Measurements from ENCODE around the gene OR13H1. TPM values are rescaled to one million over a fixed set of nuclear protein-coding genes. Genes with fewer than 3 reads are reported as not detected.
"Not testable (repeated sequence)": the region's sequence is repeated elsewhere in the genome, so short reads cannot be mapped to it uniquely, and the experiment has no call there.

OR13H1 gene, protein sequence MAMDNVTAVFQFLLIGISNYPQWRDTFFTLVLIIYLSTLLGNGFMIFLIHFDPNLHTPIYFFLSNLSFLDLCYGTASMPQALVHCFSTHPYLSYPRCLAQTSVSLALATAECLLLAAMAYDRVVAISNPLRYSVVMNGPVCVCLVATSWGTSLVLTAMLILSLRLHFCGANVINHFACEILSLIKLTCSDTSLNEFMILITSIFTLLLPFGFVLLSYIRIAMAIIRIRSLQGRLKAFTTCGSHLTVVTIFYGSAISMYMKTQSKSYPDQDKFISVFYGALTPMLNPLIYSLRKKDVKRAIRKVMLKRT
- not detected in 2 replicates for total RNA-seq (2014; rRNA removed; shearing (Covaris generic))

DNA sequence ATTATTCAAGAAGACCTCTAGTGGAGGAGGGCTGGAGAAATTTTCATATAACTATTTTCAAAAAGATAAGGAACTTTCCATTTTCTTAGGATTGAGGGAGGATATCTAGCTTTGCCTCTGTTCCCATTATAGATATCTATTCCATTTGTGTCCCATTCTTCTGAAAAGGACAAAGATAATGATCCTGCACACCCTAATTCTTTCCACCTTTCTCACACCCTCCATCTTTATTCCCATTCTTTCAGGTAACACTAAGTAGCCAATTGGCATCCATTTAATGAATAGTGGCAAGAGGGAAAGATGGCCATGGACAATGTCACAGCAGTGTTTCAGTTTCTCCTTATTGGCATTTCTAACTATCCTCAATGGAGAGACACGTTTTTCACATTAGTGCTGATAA lies at the start of gene OR13H1:
Gene OR13H1 (plus strand): TSS at position 301 of the 400 bp plus-strand sequence. CDS start 0 bp downstream, at position 301.
- no peak for DNase-seq (ENCODE audit: low spot score)

DNA sequence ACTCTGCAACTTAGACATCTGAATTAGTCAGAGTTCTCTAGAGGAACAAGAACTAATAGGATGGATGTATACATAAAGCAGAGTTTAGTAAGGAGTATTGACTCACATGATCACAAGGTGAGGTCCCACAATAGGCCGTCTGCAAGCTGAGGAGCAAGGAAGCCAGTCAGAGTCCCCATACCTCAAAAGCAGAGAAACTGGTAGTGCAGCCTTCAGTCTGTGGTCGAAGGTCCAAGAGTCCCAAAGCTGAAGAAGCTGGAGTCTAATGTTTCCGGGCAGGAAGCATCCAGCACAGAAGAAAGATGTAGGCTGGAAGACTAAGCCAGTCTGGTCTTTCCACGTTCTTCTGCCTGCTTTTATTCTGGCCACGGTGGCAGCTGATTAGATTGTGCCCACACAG lies 42.3 kb upstream of the OR13H1 start:
- not testable (repeated sequence) for DNase-seq (ENCODE audit: low spot score)

DNA sequence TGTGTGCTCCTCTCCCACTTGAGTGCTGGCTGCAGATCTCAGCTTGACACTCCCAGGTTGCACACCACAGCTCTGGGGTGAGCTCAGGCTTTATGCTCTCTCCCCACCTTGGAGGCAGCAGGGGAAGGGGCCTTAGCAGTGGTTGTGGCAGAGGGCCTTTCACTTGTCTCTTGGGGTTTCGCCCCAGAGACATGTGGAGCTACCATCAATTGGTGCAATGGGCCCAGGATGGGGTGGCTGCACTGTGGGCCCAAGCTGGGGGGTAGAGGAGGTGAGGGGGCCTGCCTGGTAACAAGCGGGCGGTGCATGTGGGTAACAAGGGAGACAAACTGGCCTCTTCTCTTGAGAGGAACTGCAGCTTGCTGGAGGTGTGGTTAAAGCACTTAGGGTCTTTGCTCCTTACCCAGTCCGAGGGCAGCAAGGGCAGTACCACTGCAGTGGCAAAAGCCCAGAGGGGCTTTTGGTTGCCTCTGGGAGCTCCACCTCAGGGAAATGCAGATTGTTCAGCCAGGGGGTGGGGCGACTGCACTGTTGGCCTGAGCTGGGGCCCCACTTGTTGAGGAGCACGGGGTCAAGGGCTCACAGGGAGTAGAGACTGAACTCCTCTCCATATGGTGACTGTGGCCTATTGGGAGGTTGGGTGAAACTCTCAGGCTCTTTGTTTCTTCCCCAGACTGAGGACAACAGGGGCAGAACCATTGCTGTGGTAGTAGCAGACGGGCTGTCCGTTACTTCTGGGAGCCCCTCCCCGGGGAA lies 30.5 kb upstream of the OR13H1 start:
- DNase-seq (ENCODE audit: low spot score), result no peak

DNA sequence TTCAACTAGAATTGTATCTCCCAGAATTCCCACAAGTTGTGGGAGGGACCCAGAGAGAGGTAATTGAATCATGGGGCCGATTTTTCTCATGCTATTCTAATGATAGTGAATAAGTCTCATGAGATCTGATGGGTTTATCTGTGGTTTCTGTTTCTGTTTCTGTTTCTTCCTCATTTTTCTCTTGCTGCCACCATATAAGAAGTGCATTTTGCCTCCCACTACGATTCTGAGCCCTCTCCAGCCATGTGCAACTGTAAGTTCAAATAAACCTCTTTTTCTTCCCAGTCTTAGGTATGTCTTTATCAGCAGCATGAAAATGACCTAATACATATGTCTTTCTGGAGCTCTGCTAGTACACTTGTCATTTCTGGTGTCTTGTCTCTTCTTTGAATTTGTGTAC lies 22.1 kb upstream of the OR13H1 start:
- no peak for DNase-seq (ENCODE audit: low spot score)

DNA sequence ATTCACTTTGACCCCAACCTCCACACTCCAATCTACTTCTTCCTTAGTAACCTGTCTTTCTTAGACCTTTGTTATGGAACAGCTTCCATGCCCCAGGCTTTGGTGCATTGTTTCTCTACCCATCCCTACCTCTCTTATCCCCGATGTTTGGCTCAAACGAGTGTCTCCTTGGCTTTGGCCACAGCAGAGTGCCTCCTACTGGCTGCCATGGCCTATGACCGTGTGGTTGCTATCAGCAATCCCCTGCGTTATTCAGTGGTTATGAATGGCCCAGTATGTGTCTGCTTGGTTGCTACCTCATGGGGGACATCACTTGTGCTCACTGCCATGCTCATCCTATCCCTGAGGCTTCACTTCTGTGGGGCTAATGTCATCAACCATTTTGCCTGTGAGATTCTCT lies 344 bp downstream of the OR13H1 start:
- DNase-seq (ENCODE audit: low spot score), result no peak

DNA sequence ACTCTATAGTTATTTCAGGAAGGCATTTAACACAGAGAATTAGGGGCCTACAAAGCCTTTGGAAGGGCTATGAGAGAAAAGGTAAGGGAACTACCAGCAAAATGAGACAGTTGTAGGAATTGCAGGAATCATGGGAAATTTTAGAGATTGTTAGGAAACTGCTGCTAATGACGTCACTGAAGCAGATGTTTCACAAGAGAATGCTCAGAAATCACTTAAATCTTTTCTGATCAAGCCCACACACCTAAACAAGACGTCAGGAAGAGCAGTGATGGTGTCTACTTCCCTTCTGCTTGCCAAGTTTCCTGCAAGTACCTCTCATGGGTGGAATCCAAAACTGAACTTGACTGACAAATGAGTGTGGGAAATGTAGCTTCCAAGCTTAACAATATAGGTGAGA lies 5.1 kb downstream of the OR13H1 start:
- DNase-seq (ENCODE audit: low spot score), result no peak

DNA sequence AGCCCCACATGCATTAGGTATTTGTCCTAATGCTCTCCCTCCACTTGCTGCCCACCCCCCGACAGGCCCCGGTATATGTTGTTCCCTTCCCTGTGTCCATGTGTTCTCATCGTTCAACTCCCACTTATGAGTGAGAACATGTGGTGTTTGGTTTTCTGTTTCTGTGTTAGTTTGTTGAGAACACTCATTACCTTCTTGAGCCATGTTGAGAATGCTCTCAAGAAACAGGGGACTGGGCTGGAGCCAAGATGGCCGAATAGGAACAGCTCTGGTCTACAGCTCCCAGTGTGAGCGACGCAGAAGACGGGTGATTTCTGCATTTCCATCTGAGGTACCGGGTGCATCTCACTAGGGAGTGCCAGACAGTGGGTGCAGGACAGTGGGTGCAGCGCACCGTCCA lies 8.6 kb downstream of the OR13H1 start:
- DNase-seq (ENCODE audit: low spot score), result not testable (repeated sequence)

DNA sequence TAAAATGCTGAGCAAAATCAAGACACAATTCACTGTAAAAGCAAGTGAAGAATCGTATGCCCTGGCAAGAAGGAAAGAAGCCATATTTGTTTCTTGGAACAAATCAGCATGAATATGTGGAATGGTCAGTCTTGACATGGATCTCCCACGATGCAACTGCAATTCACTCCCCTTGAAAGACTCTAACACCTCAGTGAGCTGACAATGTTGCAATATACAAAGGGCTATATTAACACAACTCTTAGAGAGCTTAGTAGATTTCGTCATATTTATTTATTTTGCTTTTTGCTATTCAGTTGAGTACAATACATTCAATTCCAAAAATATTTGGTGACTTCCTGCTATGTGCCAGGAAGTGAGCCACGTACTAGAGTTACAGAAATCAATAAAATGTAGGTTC lies 14.7 kb downstream of the OR13H1 start:
- DNase-seq (ENCODE audit: low spot score), result no peak

DNA sequence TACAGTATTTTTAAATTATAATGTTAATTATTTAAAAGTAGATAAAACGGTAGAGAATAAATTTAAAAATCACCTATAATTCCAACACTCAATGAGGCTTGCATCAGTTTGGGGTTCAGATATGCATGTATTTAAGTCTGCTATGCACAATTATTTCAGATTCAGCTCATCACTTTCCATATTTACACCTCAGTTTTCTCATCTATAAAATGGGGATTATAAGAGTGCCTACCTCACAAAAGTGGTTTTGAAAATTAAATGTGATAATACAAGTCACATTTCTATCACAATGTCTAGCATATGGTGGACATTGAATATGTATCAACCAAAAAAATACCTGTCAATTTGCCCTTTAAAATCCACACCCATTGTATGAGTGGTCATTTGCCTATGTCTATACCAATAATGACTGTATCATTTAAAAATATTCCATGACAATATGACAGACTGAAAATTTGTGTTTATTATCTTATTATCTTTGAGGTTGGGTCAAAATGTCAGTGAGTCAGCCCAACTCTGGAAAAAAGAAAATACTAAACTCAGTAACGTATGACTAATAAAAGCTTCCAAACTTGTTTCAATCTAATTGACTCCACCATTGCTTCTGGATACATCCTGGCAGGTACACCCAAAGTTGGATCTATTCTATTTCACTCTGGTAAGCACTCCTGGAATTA lies 20.8 kb downstream of the OR13H1 start:
- DNase-seq (ENCODE audit: low spot score), result no peak

DNA sequence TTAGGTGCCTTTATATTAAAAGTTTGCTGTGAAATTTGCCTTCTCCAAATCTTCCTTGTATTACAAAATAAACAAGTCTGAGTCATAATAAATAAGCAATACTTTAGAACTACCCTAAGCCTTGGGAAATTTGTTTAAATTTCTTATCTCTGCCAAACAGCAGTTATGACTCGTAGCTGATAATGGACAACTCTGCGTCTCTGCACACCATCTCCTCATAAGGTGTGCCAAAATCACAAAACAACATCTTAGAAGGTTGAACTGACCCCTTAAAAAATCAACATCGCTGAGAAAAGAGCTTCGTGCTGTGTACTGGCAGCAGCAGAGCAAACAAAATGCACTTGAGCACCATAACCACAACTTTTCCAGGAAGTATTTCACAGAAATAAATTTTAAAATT lies 22.0 kb downstream of the OR13H1 start:
- DNase-seq (ENCODE audit: low spot score), result no peak

DNA sequence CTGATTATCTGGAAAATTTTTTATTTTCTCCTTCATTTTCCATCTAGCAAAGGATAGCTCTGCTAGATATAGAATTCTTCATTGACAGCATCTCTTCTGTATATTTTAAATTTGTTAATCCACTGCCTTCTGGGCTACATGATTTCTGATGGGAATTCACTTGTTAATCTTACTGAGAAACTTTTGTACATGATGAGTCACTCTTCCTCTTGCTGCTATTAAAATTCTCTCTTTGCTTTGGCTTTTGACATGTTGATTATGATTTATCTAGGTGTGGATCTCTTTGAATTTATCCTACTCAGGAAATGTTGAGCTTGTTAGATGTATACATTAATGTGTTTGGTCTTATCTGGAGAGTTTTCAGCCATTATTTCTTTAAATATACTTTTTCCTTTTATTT lies 27.5 kb downstream of the OR13H1 start:
- DNase-seq (ENCODE audit: low spot score), result no peak

DNA sequence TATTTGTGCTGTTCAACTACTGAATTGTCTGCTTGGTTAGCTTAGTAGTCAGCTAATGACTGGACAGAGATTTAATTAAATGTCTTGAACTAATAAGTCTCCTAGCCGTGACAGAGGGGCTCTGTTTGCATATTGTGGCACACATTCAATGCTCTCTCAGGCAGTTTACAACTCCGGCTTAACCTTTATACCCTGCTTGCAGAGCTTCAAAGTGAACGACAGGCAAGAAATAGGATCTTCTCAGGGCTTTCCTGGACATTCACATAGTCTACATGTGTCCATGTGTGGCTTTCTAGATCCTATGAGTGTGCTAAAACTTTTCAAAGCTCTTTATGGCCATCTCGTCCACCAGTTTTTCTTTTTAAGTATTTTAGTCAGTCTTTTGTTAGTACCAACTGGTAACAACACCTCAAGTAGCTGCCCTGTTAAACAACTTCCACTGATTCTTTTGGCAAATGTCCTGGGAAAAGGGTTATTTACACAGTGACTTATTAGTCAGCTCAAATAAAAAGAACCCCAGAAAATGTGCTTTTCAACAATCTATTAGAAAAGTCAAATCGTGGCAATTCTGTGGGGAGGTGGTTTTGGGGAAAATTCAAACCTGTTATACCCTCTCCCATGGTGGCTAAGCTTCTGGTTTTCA lies 28.6 kb downstream of the OR13H1 start:
- peak; percentile 8 for DNase-seq (ENCODE audit: low spot score)

DNA sequence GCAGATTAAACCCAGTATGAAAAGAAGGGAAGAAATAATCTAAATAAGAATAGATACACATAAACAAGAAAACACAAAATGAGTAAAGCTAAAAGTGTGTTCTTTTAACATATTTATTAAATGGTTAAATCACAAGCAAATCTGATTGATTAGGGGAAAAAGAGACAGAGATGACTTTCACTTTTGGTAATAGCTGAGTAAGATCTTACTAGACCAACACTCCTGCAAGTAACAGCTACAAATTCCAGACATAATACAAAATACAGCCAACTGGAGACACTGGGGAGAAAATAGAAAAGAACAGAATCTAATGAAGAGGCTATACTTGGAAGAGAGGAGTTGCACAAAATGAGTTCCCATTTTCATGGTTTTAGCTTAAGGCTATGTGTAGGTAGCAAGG lies 33.5 kb downstream of the OR13H1 start:
- no peak for DNase-seq (ENCODE audit: low spot score)

DNA sequence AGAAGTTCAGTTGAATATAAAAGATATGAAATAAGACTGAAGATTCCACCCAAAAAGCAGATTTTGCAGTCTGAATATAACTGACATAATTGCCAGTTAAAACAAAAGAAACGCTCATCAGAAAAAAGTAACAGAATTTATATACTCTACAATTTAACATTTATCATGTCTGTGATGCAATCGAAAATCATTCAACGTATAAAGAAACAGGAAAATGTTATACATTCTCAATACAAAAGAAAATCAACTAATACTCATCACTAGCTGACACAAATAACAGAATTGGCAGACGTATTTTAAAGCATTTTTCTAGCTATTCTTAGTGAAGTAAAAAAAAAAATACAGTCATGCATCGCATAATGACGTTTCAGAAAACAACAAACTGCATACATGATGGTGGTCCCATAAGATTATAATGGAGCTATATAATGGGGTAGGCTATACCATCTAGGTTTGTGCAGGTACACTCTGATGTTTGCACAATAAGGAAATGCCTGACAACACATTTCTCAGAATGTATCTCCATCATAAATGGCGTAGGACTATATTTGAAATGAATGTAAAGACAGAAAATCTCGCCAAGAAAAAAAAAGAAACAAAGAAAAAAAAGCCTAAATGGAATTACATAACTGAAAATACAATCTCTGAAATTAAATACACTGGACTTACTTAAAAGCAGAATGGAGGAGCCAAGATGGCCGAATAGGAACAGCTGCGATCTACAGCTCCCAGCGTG lies 34.3 kb downstream of the OR13H1 start:
- no peak for DNase-seq (ENCODE audit: low spot score)

DNA sequence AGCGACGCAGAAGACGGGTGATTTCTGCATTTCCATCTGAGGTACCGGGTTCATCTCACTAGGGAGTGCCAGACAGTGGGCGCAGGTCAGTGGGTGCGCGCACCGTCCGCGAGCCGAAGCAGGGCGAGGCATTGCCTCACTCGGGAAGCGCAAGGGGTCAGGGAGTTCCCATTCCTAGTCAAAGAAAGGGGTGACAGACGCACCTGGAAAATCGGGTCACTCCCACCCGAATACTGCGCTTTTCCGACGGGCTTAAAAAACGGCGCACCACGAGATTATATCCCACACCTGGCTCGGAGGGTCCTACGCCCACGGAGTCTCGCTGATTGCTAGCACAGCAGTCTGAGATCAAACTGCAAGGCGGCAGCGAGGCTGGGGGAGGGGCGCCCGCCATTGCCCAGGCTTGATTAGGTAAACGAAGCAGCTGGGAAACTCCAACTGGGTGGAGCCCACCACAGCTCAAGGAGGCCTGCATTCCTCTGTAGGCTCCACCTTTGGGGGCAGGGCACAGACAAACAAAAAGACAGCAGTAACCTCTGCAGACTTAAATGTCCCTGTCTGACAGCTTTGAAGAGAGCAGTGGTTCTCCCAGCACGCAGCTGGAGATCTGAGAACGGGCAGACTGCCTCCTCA lies 35.0 kb downstream of the OR13H1 start:
- not testable (repeated sequence) for DNase-seq (ENCODE audit: low spot score)

DNA sequence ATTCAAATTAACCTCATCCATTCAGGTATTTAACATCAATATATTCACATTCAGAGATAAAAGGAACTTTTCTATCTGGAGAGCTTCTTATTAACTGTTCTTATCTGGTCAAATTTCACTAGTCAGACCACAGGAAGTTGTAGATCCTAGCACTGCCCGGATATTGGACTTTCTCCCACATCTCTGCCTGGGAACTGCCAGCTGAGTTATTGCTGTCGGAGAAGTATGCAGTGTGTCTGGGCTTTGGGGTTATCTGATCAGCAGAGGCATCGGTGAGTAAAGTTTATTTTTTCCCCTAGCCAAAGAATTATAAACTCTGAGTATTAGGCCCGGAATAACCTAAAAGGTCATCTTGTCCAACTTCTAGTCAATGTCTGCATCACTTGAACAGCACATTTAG lies 45.1 kb downstream of the OR13H1 start:
- DNase-seq (ENCODE audit: low spot score), result peak; percentile 18
